WERI-Rb-1 (cell line): ENCODE results near the gene FAM216B.
"Not testable (repeated sequence)": the region's sequence is repeated elsewhere in the genome, so short reads cannot be mapped to it uniquely, and the experiment has no call there.

Experiments
- DNase-seq: peaks from one replicate; pipeline ENCODE4 v3.0.0-alpha.2; 2020
- H3K27ac ChIP-seq: fragments of 250-450 bp; sonication (Bioruptor Pico); 2 replicates; pipeline ENCODE4 v1.5.1; 2020; ENCODE audit warnings: mild to moderate bottlenecking, moderate library complexity
- H3K27me3 ChIP-seq: fragments of 250-450 bp; sonication (Bioruptor Pico); 2 replicates; pipeline ENCODE4 v1.5.1; 2021; ENCODE audit warnings: mild to moderate bottlenecking, low read depth, moderate library complexity; ENCODE audit not compliant: insufficient read depth, severe bottlenecking
- H3K36me3 ChIP-seq: fragments of 250-450 bp; sonication (Bioruptor Pico); 2 replicates; pipeline ENCODE4 v1.5.1; 2020; ENCODE audit warnings: mild to moderate bottlenecking, moderate library complexity
- H3K4me3 ChIP-seq: 2 replicates; pipeline ENCODE4 v1.5.1; 2011; ENCODE audit warnings: low read depth, mild to moderate bottlenecking, control low read depth, low read length
- H3K9me3 ChIP-seq: fragments of 250-450 bp; sonication (Bioruptor Pico); 2 replicates; pipeline ENCODE4 v1.5.1; 2021; ENCODE audit warnings: mild to moderate bottlenecking, moderate library complexity; ENCODE audit not compliant: severe bottlenecking
- TF ChIP-seq, protein P1 (sequence below): IDR thresholded peaks from 2 replicates; pipeline ENCODE4 v1.5.1; 2011; ENCODE audit warnings: low read depth, mild to moderate bottlenecking, control low read depth, inconsistent platforms, low read length

Gene FAM216B

DNA sequence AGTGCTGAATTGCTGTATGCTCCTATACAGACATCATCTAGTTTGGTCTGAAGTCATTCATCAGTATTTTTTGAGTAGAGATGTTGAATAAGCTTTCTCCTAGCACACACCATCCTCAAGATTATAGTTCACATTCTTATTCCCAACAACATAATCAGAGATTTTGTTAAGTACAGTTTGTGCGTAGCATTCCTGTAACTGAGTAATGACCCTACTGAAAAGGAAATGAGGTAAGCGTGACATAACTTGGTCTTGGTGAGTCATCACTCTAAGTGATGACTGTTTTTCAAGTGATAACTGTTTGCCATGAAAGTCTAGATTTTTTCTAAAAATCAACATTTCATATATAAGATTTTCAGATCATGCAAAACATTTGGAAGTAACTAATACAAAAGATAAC, 18.5 kb upstream of the FAM216B start:
- no peaks in the 10 kb centered on the region for H3K36me3 ChIP-seq
- no peaks in the 10 kb centered on the region for H3K9me3 ChIP-seq
- H3K27ac ChIP-seq: no peak overlapping the region
- no peaks in the 10 kb centered on the region for H3K27me3 ChIP-seq
- no peak for DNase-seq
- no peak overlapping the region for H3K4me3 ChIP-seq
- TF ChIP-seq, protein P1, sequence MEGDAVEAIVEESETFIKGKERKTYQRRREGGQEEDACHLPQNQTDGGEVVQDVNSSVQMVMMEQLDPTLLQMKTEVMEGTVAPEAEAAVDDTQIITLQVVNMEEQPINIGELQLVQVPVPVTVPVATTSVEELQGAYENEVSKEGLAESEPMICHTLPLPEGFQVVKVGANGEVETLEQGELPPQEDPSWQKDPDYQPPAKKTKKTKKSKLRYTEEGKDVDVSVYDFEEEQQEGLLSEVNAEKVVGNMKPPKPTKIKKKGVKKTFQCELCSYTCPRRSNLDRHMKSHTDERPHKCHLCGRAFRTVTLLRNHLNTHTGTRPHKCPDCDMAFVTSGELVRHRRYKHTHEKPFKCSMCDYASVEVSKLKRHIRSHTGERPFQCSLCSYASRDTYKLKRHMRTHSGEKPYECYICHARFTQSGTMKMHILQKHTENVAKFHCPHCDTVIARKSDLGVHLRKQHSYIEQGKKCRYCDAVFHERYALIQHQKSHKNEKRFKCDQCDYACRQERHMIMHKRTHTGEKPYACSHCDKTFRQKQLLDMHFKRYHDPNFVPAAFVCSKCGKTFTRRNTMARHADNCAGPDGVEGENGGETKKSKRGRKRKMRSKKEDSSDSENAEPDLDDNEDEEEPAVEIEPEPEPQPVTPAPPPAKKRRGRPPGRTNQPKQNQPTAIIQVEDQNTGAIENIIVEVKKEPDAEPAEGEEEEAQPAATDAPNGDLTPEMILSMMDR: no peak

DNA sequence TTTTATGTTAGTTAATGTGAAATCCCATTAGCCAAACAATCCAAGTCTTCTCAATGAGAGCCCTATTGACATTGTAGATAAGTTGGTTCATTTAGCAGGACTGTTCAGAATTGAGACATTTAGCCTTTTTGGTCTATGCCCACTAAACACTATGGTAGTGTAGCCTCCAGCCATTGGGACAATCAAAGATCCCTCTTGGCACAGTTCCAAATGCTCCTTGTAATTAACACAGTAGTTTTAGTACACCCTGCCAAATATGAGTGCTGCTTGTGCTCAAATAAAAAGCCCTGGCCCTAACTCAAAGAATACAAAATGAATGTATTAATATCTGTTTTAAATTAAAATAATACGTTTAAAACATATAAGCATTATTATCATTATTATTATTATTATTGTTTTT, 15.4 kb upstream of the FAM216B start:
- H3K27ac ChIP-seq: no peak overlapping the region
- TF ChIP-seq, protein P1: no peak
- no peak overlapping the region for H3K4me3 ChIP-seq
- no peaks in the 10 kb centered on the region for H3K36me3 ChIP-seq
- no peaks in the 10 kb centered on the region for H3K27me3 ChIP-seq
- DNase-seq: no peak
- H3K9me3 ChIP-seq: no peaks in the 10 kb centered on the region

DNA sequence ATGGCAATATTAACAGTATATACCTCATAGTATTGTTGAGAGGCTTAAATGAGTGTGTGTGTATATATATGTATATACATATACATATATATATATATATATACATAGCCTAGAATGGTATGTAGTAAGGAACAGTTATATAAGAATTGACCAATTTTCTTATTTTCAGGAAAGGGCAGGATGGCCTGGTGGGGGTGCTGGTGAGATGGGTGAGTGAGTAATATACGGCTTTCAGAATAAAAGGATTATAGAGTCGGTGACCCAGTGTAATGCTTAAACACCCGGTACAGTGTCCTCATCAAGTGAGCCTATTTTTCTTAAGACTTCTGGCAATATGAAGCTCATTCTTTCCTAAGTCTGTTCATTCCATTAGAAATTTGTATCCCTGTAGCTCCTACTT, 11.7 kb upstream of the FAM216B start:
- TF ChIP-seq, protein P1: no peak
- Histone ChIP-seq H3K27me3 (no peaks in the 10 kb centered on the region), H3K36me3 (no peaks in the 10 kb centered on the region), H3K9me3 (no peaks in the 10 kb centered on the region), H3K27ac (no peak overlapping the region), H3K4me3 (no peak overlapping the region)
- peak; percentile 15 for DNase-seq

DNA sequence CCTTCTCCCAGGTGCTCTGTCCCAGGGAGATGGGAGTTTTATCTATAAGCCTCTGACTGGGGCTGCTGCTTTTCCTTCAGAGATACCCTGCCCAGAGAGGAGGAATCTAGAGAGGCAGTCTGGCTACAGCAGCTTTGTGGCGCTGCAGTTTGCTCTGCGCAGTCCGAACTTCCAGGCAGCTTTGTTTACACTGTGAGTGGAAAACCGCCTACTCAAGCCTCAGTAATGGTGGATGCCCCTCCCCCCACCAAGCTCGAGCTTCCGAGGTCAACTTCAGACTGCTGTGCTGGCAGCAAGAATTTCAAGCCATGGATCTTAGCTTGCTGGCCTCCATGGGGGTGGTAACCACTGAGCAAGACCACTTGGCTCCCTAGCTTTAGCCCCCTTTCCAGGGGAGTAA, 4.8 kb upstream of the FAM216B start:
- not testable (repeated sequence) for H3K4me3 ChIP-seq, H3K27ac ChIP-seq, DNase-seq, H3K36me3 ChIP-seq, H3K9me3 ChIP-seq, H3K27me3 ChIP-seq

DNA sequence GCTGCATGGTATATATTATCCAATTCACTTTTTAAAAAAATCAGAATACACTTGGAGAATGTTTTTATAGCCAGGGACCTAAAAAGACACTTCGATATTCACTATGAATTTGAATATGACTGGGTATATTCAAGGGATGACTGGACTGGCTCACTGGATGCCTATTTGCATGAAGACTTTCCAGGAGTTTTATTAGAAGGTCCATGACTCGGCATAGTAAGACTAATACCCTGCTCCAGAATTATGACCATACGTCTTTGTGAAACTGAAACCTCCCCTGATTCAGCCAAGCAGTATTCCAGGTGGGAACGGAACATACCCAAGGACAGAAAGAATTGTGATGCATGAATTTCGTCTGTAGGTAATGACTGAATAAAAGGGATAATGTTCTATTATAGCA, 3.9 kb upstream of the FAM216B start:
- no peak for DNase-seq
- no peaks in the 10 kb centered on the region for H3K27me3 ChIP-seq
- no peaks in the 10 kb centered on the region for H3K9me3 ChIP-seq
- TF ChIP-seq, protein P1: no peak
- H3K4me3 ChIP-seq: no peak overlapping the region
- no peaks in the 10 kb centered on the region for H3K36me3 ChIP-seq
- H3K27ac ChIP-seq: no peak overlapping the region

DNA sequence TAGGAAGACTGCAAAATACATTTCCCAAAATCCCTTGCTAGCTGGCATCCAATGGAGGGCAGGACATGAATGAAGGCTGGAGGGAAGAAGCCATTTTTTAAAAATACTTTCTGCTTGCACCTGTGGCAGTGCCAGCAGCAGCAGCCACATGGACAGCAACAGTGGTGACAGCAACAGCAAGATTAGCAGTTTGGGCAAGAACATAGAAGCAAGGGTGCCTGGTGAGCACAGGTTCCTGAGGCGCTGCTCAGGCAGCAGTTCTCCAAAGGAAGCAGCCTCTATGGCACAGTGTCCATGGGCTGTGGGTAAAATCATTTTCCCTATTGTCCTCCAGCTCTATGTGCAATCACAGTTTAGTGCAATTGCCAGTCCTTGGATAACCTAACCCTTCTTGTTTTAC, 1.3 kb upstream of the FAM216B start:
- H3K27ac ChIP-seq: no peak overlapping the region
- no peak overlapping the region for H3K4me3 ChIP-seq
- DNase-seq: no peak
- H3K9me3 ChIP-seq: no peaks in the 10 kb centered on the region
- TF ChIP-seq, protein P1: no peak
- no peaks in the 10 kb centered on the region for H3K27me3 ChIP-seq
- no peaks in the 10 kb centered on the region for H3K36me3 ChIP-seq
